ENCODE data around the gene SLC25A18. TPM values are rescaled to one million over a fixed set of nuclear protein-coding genes. Genes with fewer than 3 reads are reported as not detected.

Gene SLC25A18
- total and polyA plus RNA-seq, 2 donors: 0.09 to 1.8 TPM

DNA sequence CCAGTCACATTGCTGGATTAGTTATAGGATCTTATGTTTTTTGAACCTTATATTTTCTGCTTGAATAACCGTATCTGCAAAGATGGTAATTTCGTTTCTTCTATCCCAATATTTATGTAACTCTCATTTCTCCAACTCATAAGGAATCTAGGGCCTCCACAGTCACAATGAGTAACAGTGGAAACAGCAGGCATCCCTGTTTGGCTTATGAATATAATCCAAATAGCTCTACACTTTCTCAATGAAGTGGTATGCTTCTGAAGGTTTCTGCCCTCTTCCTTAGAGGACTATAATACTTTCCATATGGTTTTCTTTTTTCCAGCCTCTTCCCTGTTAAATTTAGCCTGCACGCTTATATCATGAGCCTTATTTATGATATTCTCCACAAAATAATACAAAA lies 48.8 kb downstream of the SLC25A18 start:
- no peak overlapping the region for H3K27ac ChIP-seq (ENCODE audit: low read depth in 1 of 2, low read length in 1 of 2)
- H3K4me3 ChIP-seq (ENCODE audit: low read length in 2 of 2): no peak overlapping the region
- H3K36me3 ChIP-seq (ENCODE audit: control insufficient read depth in 2 of 2, insufficient read depth in 2 of 2, low read length in 1 of 2): peaks cover 22 to 40% of the 10 kb centered on the region in 2 donors
- DNase-seq (ENCODE audit: low read depth in 6 of 9, low spot score in 9 of 9): no peak
- WGBS: 83% methylated on average over 3 of the region's 3 CpGs
- H3K9me3 ChIP-seq (ENCODE audit: control insufficient read depth in 2 of 2, insufficient read depth in 1 of 2, low read length in 1 of 2): no peaks in the 10 kb centered on the region
- no peaks in the 10 kb centered on the region for H3K4me1 ChIP-seq (ENCODE audit: control insufficient read depth in 2 of 2, insufficient read depth in 2 of 2, low read length in 2 of 2)
- H3K27me3 ChIP-seq (ENCODE audit: control insufficient read depth in 2 of 2, insufficient read depth in 1 of 2, low read length in 1 of 2): no peaks in the 10 kb centered on the region

DNA sequence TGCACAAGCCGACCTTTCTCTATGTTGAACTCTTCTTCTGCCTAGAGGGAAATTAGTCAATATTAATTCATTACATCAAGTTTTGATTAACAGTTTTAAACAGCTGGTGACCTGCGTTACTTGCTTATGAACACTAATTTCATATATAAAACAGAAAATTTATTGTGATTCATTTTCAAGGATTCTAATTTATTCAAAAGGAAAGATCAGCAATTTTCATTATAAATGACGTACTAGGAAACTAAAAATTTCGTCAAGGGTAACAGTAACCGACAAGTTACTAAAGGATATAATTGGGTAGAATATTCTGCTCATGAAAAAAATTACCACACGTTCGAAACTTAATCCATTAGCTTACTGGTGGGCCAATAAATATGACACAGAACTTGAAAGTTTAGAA lies 50.0 kb downstream of the SLC25A18 start:
- Histone ChIP-seq H3K36me3 (ENCODE audit: control insufficient read depth in 2 of 2, insufficient read depth in 2 of 2, low read length in 1 of 2) (peaks cover 15 to 35% of the 10 kb centered on the region in 2 donors), H3K4me1 (ENCODE audit: control insufficient read depth in 2 of 2, insufficient read depth in 2 of 2, low read length in 2 of 2) (no peaks in the 10 kb centered on the region), H3K4me3 (ENCODE audit: low read length in 2 of 2) (no peak overlapping the region), H3K27ac (ENCODE audit: low read depth in 1 of 2, low read length in 1 of 2) (no peak overlapping the region), H3K27me3 (ENCODE audit: control insufficient read depth in 2 of 2, insufficient read depth in 1 of 2, low read length in 1 of 2) (no peaks in the 10 kb centered on the region), H3K9me3 (ENCODE audit: control insufficient read depth in 2 of 2, insufficient read depth in 1 of 2, low read length in 1 of 2) (no peaks in the 10 kb centered on the region)
- DNase-seq (ENCODE audit: low read depth in 6 of 9, low spot score in 9 of 9): no peak
- WGBS: 98% methylated on average over 7 of the region's 7 CpGs

DNA sequence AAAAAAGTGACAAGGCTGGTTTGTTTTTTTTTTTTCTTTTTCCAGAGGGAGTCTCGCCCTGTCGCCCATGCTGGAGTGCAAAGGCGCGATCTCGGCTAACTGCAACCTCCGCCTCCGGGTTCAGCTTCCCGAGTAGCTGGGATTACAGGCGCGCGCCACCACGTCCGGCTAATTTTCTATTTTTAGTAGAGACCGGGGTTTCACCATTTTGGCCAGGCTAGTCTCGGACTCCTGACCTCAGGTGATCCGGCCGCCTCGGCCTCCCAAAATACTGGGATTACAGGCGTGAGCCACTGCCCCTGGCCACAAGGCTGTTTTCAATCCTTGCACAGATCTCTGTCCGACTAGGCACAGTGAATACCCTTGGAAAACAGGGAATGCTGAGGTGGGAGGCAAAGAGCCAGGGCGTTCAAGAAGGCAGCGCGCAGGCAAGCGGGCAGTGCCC lies 64.7 kb downstream of the SLC25A18 start:
- no peak for DNase-seq (ENCODE audit: low read depth in 6 of 9, low spot score in 9 of 9)
- 16% methylated on average over 24 of the region's 24 CpGs for WGBS

DNA sequence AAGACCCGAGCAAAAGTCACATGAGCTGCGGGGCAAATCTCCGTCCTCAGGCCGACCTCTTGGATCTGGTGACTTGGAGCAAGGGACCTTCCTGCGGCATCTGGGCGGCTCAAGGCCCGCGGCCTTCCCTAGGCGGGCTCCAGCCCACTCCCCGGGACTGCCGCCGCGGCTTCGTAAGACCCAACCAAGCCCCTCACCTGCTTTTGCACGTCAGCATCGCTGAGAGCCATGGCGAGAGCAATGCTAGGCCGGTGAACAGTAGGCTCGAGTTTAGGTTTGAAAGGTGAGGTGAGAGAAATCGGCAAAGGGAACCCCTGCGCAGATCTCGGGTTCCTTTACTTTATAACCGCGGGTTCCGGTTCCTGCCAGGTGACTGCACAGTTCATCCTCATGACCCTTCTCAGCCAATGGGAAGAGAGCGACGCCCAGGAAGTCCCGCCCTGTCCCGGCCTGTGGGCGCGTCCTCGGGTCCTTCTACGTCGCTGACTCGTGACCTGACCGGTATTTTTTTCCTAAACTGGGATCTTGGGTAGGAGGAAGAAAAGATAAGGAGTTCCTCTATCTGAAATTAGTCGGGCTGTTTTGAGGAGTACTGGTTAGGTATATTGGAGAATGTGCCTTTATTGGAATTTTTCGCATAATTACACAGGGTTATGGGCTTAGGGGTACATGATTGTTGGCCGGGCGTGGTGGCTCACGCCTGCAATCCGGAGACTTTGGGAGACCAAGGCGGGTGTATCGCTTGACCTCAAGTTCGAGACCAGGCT lies 65.3 kb downstream of the SLC25A18 start, which contains the start of gene ATP6V1E1:
Gene ATP6V1E1 (minus strand): TSS at position 344 of the 767 bp plus-strand sequence. CDS start 114 bp downstream, at position 230.
- Histone ChIP-seq H3K4me1 (ENCODE audit: control insufficient read depth in 2 of 2, insufficient read depth in 2 of 2, low read length in 2 of 2) (peaks cover 7 to 13% of the 10 kb centered on the region in 2 donors), H3K9me3 (ENCODE audit: control insufficient read depth in 2 of 2, insufficient read depth in 1 of 2, low read length in 1 of 2) (no peaks in the 10 kb centered on the region), H3K27ac (ENCODE audit: low read depth in 1 of 2, low read length in 1 of 2) (peak within 1 kb of the TSS; percentile 84 to 89), H3K36me3 (ENCODE audit: control insufficient read depth in 2 of 2, insufficient read depth in 2 of 2, low read length in 1 of 2) (peaks cover 0 to 5% of the 10 kb centered on the region in 2 donors), H3K27me3 (ENCODE audit: control insufficient read depth in 2 of 2, insufficient read depth in 1 of 2, low read length in 1 of 2) (no peaks in the 10 kb centered on the region), H3K4me3 (ENCODE audit: low read length in 2 of 2) (peak within 1 kb of the TSS; percentile 97 to 100)
- under 1% methylated on average over 45 of the region's 45 CpGs for WGBS
- DNase-seq (ENCODE audit: low read depth in 6 of 9, low spot score in 9 of 9): peak; percentile 86 to 98 (median 94)

More for the DNA sequence above, 64.7 kb downstream of the SLC25A18 start:
- H3K9me3 ChIP-seq (ENCODE audit: control insufficient read depth in 2 of 2, insufficient read depth in 1 of 2, low read length in 1 of 2): no peaks in the 10 kb centered on the region
- peak overlapping the region; percentile 97 to 100 for H3K4me3 ChIP-seq (ENCODE audit: low read length in 2 of 2)
- H3K27me3 ChIP-seq (ENCODE audit: control insufficient read depth in 2 of 2, insufficient read depth in 1 of 2, low read length in 1 of 2): no peaks in the 10 kb centered on the region
- peak overlapping the region; percentile 74 to 89 for H3K27ac ChIP-seq (ENCODE audit: low read depth in 1 of 2, low read length in 1 of 2)
- H3K4me1 ChIP-seq (ENCODE audit: control insufficient read depth in 2 of 2, insufficient read depth in 2 of 2, low read length in 2 of 2): peaks cover 7 to 13% of the 10 kb centered on the region in 2 donors
- H3K36me3 ChIP-seq (ENCODE audit: control insufficient read depth in 2 of 2, insufficient read depth in 2 of 2, low read length in 1 of 2): peaks cover 0 to 8% of the 10 kb centered on the region in 2 donors

DNA sequence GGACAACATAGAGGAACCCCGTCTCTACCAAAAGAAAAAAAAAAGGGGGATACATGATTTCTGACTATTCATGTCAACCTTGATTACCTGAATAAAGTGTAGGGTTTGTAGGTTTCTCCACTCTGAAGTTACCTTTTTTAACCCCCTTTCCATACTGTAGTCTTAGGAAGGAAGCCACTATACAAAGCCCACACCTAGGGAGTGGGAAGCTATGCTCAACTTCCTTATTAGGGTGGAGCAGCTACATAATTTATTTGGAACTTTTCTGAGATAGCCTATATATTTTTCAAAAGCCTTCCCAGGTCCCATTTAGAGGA lies 65.8 kb downstream of the SLC25A18 start:
- WGBS: 0% methylated on average over 1 of the region's 1 CpG
- no peak for DNase-seq (ENCODE audit: low read depth in 6 of 9, low spot score in 9 of 9)
- Histone ChIP-seq H3K4me3 (ENCODE audit: low read length in 2 of 2) (peak overlapping the region; percentile 97 to 100), H3K9me3 (ENCODE audit: control insufficient read depth in 2 of 2, insufficient read depth in 1 of 2, low read length in 1 of 2) (no peaks in the 10 kb centered on the region), H3K27me3 (ENCODE audit: control insufficient read depth in 2 of 2, insufficient read depth in 1 of 2, low read length in 1 of 2) (no peaks in the 10 kb centered on the region), H3K27ac (ENCODE audit: low read depth in 1 of 2, low read length in 1 of 2) (peak overlapping the region; percentile 71 to 84), H3K4me1 (ENCODE audit: control insufficient read depth in 2 of 2, insufficient read depth in 2 of 2, low read length in 2 of 2) (peaks cover 7 to 13% of the 10 kb centered on the region in 2 donors), H3K36me3 (ENCODE audit: control insufficient read depth in 2 of 2, insufficient read depth in 2 of 2, low read length in 1 of 2) (peaks cover 0 to 5% of the 10 kb centered on the region in 2 donors)

DNA sequence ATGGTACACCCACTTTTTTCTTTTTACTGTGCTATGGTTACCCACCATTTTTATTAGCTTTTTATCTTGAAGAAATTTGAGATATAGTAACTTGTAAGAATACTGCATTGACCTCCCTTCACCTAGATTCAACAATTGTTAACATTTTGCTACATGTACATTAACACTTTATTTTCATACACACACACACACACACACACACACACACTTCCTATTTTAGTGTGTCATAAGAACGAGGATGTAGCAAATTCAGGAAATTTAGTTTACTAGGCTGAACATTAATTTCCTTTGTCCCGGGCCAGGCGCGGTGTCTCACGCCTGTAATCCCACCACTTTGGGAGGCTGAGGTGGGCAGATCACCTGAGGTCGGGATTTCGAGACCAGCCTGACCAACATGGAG lies 66.3 kb downstream of the SLC25A18 start:
- DNase-seq (ENCODE audit: low read depth in 6 of 9, low spot score in 9 of 9): no peak
- Histone ChIP-seq H3K4me1 (ENCODE audit: control insufficient read depth in 2 of 2, insufficient read depth in 2 of 2, low read length in 2 of 2) (peaks cover 7 to 13% of the 10 kb centered on the region in 2 donors), H3K27me3 (ENCODE audit: control insufficient read depth in 2 of 2, insufficient read depth in 1 of 2, low read length in 1 of 2) (no peaks in the 10 kb centered on the region), H3K27ac (ENCODE audit: low read depth in 1 of 2, low read length in 1 of 2) (no peak overlapping the region), H3K9me3 (ENCODE audit: control insufficient read depth in 2 of 2, insufficient read depth in 1 of 2, low read length in 1 of 2) (no peaks in the 10 kb centered on the region), H3K36me3 (ENCODE audit: control insufficient read depth in 2 of 2, insufficient read depth in 2 of 2, low read length in 1 of 2) (peaks cover 0 to 5% of the 10 kb centered on the region in 2 donors), H3K4me3 (ENCODE audit: low read length in 2 of 2) (no peak overlapping the region)
- 77% methylated on average over 7 of the region's 7 CpGs for WGBS

DNA sequence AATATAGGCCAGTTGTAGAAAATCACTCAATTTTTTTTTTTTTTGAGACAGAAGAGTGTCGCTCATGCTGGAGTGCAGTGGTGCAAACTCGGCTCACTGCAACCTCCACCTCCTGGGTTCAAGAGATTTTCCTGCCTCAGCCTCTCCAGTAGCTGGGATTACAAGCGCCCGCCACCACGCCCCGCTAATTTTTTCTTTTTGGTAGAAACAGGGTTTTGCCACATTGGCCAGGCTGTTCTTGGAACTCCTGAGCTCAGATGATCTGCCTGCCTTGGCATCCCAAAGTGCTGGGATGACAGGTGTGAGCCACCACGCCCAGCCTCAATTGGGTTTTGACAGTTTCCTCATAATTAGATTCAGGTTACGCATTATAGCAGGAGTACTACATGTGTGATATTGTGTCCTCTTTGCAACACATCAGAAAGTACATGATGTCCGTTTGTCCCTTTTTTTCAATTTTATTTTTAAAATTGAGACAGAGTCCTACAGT lies 67.8 kb downstream of the SLC25A18 start:
- Histone ChIP-seq H3K27me3 (ENCODE audit: control insufficient read depth in 2 of 2, insufficient read depth in 1 of 2, low read length in 1 of 2) (no peaks in the 10 kb centered on the region), H3K36me3 (ENCODE audit: control insufficient read depth in 2 of 2, insufficient read depth in 2 of 2, low read length in 1 of 2) (peaks cover 0 to 5% of the 10 kb centered on the region in 2 donors), H3K4me1 (ENCODE audit: control insufficient read depth in 2 of 2, insufficient read depth in 2 of 2, low read length in 2 of 2) (peaks cover 7 to 13% of the 10 kb centered on the region in 2 donors), H3K9me3 (ENCODE audit: control insufficient read depth in 2 of 2, insufficient read depth in 1 of 2, low read length in 1 of 2) (no peaks in the 10 kb centered on the region), H3K4me3 (ENCODE audit: low read length in 2 of 2) (no peak overlapping the region), H3K27ac (ENCODE audit: low read depth in 1 of 2, low read length in 1 of 2) (no peak overlapping the region)
- DNase-seq (ENCODE audit: low read depth in 6 of 9, low spot score in 9 of 9): no peak
- WGBS: 98% methylated on average over 9 of the region's 9 CpGs

DNA sequence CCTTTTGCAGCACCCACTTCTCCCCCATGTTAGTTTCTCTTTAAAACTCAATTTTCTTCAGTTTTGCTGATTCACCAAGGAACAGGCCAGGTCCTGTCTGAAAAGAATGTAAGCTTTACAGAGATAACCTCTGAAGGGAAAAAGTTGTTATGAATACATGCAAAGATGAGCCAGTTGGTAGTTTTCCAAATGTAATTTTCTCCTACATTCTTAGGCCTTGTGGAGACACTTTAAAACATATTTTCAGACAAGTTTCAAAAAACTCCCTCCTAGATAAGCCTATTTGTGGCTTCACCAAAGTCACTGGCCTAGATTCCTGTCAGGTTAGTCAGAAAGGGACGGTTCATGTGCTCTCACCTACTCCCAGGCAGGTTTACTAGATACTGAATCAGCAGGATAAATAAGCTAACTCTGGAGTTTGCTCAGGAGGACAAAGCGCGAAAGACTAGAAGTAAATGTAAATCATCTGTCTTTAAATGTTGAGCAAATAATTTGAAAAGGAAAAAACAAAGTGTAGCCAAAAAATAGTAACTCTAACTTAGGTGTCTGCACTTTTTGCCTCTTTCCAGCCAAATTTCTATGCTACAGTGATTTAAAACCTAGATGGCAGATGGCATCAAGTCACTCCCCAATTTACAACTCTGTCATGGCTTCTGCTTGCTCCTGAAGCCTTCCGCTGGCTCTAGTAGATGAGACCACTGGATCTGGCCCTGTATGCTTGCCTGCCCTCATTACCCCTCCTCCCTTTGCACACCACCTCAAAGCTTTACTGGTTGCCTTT lies 70.1 kb downstream of the SLC25A18 start:
- H3K27ac ChIP-seq (ENCODE audit: low read depth in 1 of 2, low read length in 1 of 2): peak overlapping the region; percentile 58 to 69
- WGBS: 96% methylated on average over 4 of the region's 4 CpGs
- DNase-seq (ENCODE audit: low read depth in 6 of 9, low spot score in 9 of 9): peak in 2 of 9 donors; percentile 2 to 16

DNA sequence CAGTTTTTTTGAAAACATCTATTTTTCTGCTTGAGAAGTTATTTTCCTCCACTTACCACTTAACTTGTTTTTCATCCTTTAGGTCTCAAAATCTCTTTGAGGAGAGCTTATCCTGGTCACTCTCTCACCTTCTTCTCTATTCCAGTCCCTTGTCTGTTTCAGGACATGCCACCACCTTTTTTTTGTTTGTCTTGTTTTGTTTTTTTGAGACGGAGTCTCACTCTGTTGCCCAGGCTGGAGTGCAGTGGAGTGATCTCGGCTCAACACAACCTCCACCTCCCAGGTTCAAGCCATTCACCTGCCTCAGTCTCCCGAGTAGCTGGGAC lies 70.7 kb downstream of the SLC25A18 start:
- Histone ChIP-seq H3K27ac (ENCODE audit: low read depth in 1 of 2, low read length in 1 of 2) (peak overlapping the region in 1 of 2 donors; percentile 69), H3K36me3 (ENCODE audit: control insufficient read depth in 2 of 2, insufficient read depth in 2 of 2, low read length in 1 of 2) (no peaks in the 10 kb centered on the region), H3K4me3 (ENCODE audit: low read length in 2 of 2) (no peak overlapping the region), H3K4me1 (ENCODE audit: control insufficient read depth in 2 of 2, insufficient read depth in 2 of 2, low read length in 2 of 2) (peaks cover 4 to 13% of the 10 kb centered on the region in 2 donors), H3K27me3 (ENCODE audit: control insufficient read depth in 2 of 2, insufficient read depth in 1 of 2, low read length in 1 of 2) (no peaks in the 10 kb centered on the region), H3K9me3 (ENCODE audit: control insufficient read depth in 2 of 2, insufficient read depth in 1 of 2, low read length in 1 of 2) (no peaks in the 10 kb centered on the region)
- WGBS: 90% methylated on average over 3 of the region's 3 CpGs
- no peak for DNase-seq (ENCODE audit: low read depth in 6 of 9, low spot score in 9 of 9)

More for the DNA sequence above, 70.1 kb downstream of the SLC25A18 start:
- H3K9me3 ChIP-seq (ENCODE audit: control insufficient read depth in 2 of 2, insufficient read depth in 1 of 2, low read length in 1 of 2): no peaks in the 10 kb centered on the region
- H3K36me3 ChIP-seq (ENCODE audit: control insufficient read depth in 2 of 2, insufficient read depth in 2 of 2, low read length in 1 of 2): no peaks in the 10 kb centered on the region
- no peak overlapping the region for H3K4me3 ChIP-seq (ENCODE audit: low read length in 2 of 2)
- H3K27me3 ChIP-seq (ENCODE audit: control insufficient read depth in 2 of 2, insufficient read depth in 1 of 2, low read length in 1 of 2): no peaks in the 10 kb centered on the region
- peaks cover 4 to 14% of the 10 kb centered on the region in 2 donors for H3K4me1 ChIP-seq (ENCODE audit: control insufficient read depth in 2 of 2, insufficient read depth in 2 of 2, low read length in 2 of 2)
